ENCODE data around the gene ATXN10. TPM values are rescaled to one million over a fixed set of nuclear protein-coding genes. Genes with fewer than 3 reads are reported as not detected.

ATXN10 gene
- total RNA-seq, 1 experiment from 2014 or later, result 303 TPM

GRCh38 chr22:45802054-45802453 is 130.4 kb downstream of the ATXN10 start:
- DNase-seq, result no peak
- CTCF ChIA-PET, result no interaction called here
- POLR2A ChIA-PET (ENCODE audit: unreplicated experiment), result no interaction called here
- Histone ChIP-seq H3K36me3 (ENCODE audit: low read depth) (peaks cover 47% of the 10 kb centered on the region), H3K4me2 (no peak overlapping the region), H3K9me3 (ENCODE audit: insufficient read depth, low read depth) (peaks cover 9% of the 10 kb centered on the region), H3K4me1 (replicated peaks; ENCODE audit: insufficient read depth) (peaks cover 30% of the 10 kb centered on the region), H3K4me3 (no peak overlapping the region), H4K20me1 (ENCODE audit: insufficient read depth) (peaks cover 4% of the 10 kb centered on the region), H3F3A (ENCODE audit: insufficient read depth, low read depth) (peaks cover 41% of the 10 kb centered on the region), H2AFZ (no peak overlapping the region), H3K27me3 (ENCODE audit: insufficient read depth, low read depth) (no peaks in the 10 kb centered on the region), H3K9me2 (ENCODE audit: insufficient read depth) (no peaks in the 10 kb centered on the region), H3K27ac (no peak overlapping the region), H3K79me2 (ENCODE audit: low read depth) (peaks cover 14% of the 10 kb centered on the region)
- TF ChIP-seq EZH2 (IDR thresholded peaks at IDR 0.05; ENCODE audit: low read depth) (no peak), CTCF (conservative IDR thresholded peaks at IDR 0.05) (no peak)
- BruUV-seq (replicated peaks), result no TSS peak
- intact Hi-C loops (cut with micrococcal nuclease; ENCODE audit: unreplicated experiment), result no loop called here

- Histone ChIP-seq H3K9me3 (ENCODE audit: insufficient read depth, low read depth) (peaks cover 2% of the 10 kb centered on the region; the same call in 1 of the 2 replicates), H3F3A (ENCODE audit: insufficient read depth, low read depth) (peaks cover 38% of the 10 kb centered on the region), H3K27ac (peak overlapping the region; percentile 48), H3K4me1 (replicated peaks; ENCODE audit: insufficient read depth) (peaks cover 30% of the 10 kb centered on the region), H2AFZ (no peak overlapping the region), H3K9me2 (ENCODE audit: insufficient read depth) (no peaks in the 10 kb centered on the region), H3K4me3 (no peak overlapping the region), H3K79me2 (ENCODE audit: low read depth) (peaks cover 17% of the 10 kb centered on the region), H3K4me2 (peak overlapping the region; percentile 51; the same call in 1 of the 2 replicates), H3K27me3 (ENCODE audit: insufficient read depth, low read depth) (no peaks in the 10 kb centered on the region), H3K36me3 (ENCODE audit: low read depth) (peaks cover 44% of the 10 kb centered on the region), H4K20me1 (ENCODE audit: insufficient read depth) (peaks cover 4% of the 10 kb centered on the region)
- no TSS peak for BruUV-seq (replicated peaks)
- intact Hi-C loops (cut with micrococcal nuclease; ENCODE audit: unreplicated experiment), result loop anchor here (2.0 kb wide), 1 partner anchor 20 kb away; no protein-coding TSS in a partner anchor
- ChIA-PET POLR2A (ENCODE audit: unreplicated experiment) (no interaction called here), CTCF (no interaction called here)
- TF ChIP-seq EZH2 (IDR thresholded peaks at IDR 0.05; ENCODE audit: low read depth) (no peak), CTCF (conservative IDR thresholded peaks at IDR 0.05) (no peak)
- no peak for DNase-seq
These were observed 132.8 kb downstream of the ATXN10 start for GRCh38 chr22:45804319-45804985.

- no peaks in the 10 kb centered on the region for H3K9me2 ChIP-seq (ENCODE audit: insufficient read depth)
- peaks cover 38% of the 10 kb centered on the region for H3F3A ChIP-seq (ENCODE audit: insufficient read depth, low read depth)
- H4K20me1 ChIP-seq (ENCODE audit: insufficient read depth), result peaks cover 4% of the 10 kb centered on the region
- CTCF ChIA-PET, result no interaction called here
- peaks cover 42% of the 10 kb centered on the region for H3K36me3 ChIP-seq (ENCODE audit: low read depth)
- BruUV-seq (replicated peaks), result no TSS peak
- peaks cover 30% of the 10 kb centered on the region for H3K4me1 ChIP-seq (replicated peaks; ENCODE audit: insufficient read depth)
- TF ChIP-seq EZH2 (IDR thresholded peaks at IDR 0.05; ENCODE audit: low read depth) (no peak), CTCF (conservative IDR thresholded peaks at IDR 0.05) (no peak)
- DNase-seq, result peak; percentile 55 to 98
- H3K27me3 ChIP-seq (ENCODE audit: insufficient read depth, low read depth), result no peaks in the 10 kb centered on the region
- H3K4me3 ChIP-seq, result no peak overlapping the region
- H3K79me2 ChIP-seq (ENCODE audit: low read depth), result peaks cover 17% of the 10 kb centered on the region
- POLR2A ChIA-PET (ENCODE audit: unreplicated experiment), result no interaction called here
- intact Hi-C loops (cut with micrococcal nuclease; ENCODE audit: unreplicated experiment), result loop anchor here (1.0 to 2.0 kb wide), 4 partner anchors 20 to 164 kb away; no protein-coding TSS in a partner anchor
- H2AFZ ChIP-seq, result no peak overlapping the region
- H3K9me3 ChIP-seq (ENCODE audit: insufficient read depth, low read depth), result peaks cover 2% of the 10 kb centered on the region; the same call in 1 of the 2 replicates
- H3K27ac ChIP-seq, result peak overlapping the region; percentile 55
- peak overlapping the region; percentile 51 for H3K4me2 ChIP-seq
These were observed 133.3 kb downstream of the ATXN10 start for GRCh38 chr22:45804986-45805325.

All from PC-9 (cell line).